ENCODE results near the gene LONRF2.

The LONRF2 gene

DNA sequence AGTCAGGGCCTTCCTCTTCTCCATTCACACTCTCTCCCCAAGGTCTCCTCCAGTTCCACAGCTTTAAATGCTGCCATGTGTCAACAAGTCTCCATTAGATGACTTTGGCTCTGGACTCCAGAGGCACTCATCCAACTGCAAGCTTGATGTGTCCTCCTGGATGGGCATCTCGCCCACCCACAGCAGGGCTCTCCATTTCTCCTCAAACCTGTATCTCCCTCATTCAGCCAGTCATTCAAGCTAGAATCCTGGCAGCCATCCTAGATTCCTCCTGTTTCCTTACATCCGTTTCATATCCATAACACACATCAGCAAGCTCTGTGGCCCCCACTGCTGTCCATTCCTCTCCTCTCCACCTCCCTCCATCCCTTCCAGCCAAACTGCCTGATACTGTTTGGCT, 91.5 kb downstream of the LONRF2 start:
- DNase-seq: no peak

DNA sequence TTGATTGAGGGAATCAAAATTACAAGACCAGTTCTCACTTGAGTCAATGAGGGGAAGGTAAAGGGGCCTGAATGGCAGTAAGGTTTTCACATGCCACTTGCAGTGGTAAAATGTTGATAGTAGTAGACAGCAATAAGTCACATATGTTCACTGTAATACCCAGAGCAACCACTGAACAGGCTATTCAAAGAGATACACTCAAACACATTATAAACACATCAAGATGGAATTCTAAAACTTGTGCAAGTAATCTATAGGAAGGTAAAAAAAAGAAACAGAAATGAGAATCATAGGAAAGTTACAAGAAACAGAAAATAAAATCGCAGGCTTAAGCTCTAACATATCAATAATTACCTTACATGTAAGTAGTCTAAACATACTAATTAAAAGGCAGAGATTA, 93.3 kb downstream of the LONRF2 start:
- DNase-seq: no peak

DNA sequence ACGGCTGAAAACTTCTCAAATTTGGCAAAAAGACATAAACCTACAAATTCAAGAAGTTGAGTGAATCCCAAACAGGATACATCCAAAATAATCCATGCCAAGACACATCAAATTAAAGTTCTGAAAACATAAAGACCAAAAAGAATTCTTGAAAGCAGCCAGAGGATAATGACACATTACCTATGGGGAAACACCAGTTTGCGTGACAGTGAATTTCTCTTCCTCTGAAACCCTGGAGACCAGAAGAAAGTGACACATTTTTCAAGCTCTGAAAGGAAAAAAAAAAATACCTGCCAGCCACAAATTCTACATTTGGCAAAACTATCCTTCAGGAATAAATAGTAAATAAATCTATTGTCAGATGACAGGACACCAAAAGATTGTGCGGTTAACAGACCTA, 93.9 kb downstream of the LONRF2 start:
- no peak for DNase-seq

DNA sequence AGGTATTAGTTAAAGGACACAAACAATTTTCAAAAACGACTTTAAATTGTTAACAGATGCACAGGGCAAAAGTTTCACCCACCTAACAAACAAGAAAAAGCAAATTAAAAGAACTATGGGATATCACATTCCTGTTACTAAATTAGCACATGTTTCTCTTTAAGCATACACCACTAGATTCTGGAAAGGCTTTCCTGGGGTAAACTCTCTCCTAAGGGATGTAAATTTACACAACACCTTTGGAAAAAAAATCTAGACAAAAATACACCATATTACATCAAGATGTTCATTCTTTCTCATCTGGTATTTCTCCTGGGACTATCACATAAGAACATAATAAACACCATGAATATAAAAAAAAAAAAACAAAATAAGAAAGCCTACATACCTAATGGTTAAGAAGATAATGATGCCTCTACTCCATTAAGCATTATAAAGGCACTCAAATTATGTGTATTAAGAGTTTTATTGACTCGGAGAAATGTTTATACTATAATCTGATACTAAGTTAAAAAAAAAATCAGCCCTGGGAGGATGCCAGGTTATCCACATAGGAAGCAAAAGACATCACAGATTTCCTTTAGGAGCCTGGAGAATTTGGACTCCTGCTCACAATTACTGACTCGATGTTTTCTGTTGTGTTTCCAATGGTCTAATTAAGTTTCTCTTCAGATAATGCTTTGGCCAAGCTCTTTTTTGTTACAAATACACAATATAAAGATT, 97.2 kb downstream of the LONRF2 start:
- no peak for DNase-seq

GRCh38 chr2:100223502-100223901, 98.8 kb downstream of the LONRF2 start:
- DNase-seq: no peak

Measured in stimulated activated CD4-positive, alpha-beta T cell treated with anti-CD3 and anti-CD28 coated beads, Interleukin-4, amount 100 ng/mL, for 1 hour (primary cell).